Measurements from ENCODE around the gene SLC23A2. TPM values are rescaled to one million over a fixed set of nuclear protein-coding genes. Genes with fewer than 3 reads are reported as not detected.
"Not testable (repeated sequence)": the region's sequence is repeated elsewhere in the genome, so short reads cannot be mapped to it uniquely, and the experiment has no call there.

The SLC23A2 gene
- total RNA-seq, 1 donor from 2014 or later, result 27.1 TPM

- Mint-ChIP-seq H3K27ac (ENCODE audit: unreplicated experiment) (no peak overlapping the region), H3K4me1 (no peaks in the 10 kb centered on the region), H3K4me3 (no peak overlapping the region), H3K27me3 (ENCODE audit: low read depth) (no peaks in the 10 kb centered on the region), H3K9me3 (no peaks in the 10 kb centered on the region), H3K36me3 (ENCODE audit: low read depth) (peaks cover 9% of the 10 kb centered on the region)
- TF ChIP-seq, protein P1, sequence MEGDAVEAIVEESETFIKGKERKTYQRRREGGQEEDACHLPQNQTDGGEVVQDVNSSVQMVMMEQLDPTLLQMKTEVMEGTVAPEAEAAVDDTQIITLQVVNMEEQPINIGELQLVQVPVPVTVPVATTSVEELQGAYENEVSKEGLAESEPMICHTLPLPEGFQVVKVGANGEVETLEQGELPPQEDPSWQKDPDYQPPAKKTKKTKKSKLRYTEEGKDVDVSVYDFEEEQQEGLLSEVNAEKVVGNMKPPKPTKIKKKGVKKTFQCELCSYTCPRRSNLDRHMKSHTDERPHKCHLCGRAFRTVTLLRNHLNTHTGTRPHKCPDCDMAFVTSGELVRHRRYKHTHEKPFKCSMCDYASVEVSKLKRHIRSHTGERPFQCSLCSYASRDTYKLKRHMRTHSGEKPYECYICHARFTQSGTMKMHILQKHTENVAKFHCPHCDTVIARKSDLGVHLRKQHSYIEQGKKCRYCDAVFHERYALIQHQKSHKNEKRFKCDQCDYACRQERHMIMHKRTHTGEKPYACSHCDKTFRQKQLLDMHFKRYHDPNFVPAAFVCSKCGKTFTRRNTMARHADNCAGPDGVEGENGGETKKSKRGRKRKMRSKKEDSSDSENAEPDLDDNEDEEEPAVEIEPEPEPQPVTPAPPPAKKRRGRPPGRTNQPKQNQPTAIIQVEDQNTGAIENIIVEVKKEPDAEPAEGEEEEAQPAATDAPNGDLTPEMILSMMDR (conservative IDR thresholded peaks at IDR 0.05), result no peak
- no peak for DNase-seq (ENCODE audit: low read depth, low spot score)
Observed at GRCh38 chr20:4854561-4854901, 146.8 kb downstream of the SLC23A2 start.

DNA sequence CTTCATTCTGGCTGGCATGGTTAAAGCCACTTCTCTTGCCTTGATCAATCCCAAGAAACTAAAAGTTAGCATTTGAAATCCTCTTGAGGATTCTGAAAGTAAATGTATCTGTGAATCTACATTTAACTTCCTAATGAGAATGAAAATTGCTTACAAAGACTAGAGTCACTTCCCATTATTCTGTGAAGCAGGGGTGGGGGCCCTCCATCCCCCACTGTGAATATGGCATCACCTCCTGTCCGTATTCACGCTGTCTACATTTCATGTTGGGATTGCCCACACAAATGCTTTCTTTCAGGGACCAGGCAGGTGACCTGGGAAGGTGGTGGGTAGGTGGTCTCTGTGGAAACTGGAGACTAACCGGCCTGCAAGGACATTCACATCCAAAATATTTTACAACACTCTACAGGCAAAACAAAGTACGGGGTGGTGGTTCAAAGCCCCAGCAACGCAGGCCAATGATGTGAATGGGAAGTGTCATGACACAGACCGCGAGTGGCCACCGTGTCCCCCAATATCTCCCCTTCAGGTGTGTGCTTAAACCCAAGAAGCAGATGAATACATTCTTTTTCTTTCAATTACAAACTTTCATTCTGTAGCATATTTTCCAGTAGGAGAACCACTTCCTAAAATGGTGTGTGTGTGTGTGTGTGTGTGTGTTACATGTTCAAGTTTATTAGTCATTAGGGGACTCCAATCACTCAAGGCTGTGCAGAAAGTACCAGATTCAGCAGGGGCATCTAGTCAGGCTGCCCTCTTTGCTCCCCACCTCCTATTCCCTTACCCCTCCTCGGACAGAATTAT lies 147.4 kb downstream of the SLC23A2 start:
- Mint-ChIP-seq H3K27me3 (ENCODE audit: low read depth) (no peaks in the 10 kb centered on the region), H3K27ac (ENCODE audit: unreplicated experiment) (no peak overlapping the region), H3K4me3 (no peak overlapping the region), H3K9me3 (no peaks in the 10 kb centered on the region), H3K36me3 (ENCODE audit: low read depth) (peaks cover 9% of the 10 kb centered on the region), H3K4me1 (no peaks in the 10 kb centered on the region)
- DNase-seq (ENCODE audit: low read depth, low spot score), result no peak
- TF ChIP-seq, protein P1 (conservative IDR thresholded peaks at IDR 0.05), result no peak

GRCh38 chr20:4853004-4853403 lies 148.3 kb downstream of the SLC23A2 start:
- Mint-ChIP-seq H3K27ac (ENCODE audit: unreplicated experiment) (no peak overlapping the region), H3K36me3 (ENCODE audit: low read depth) (peaks cover 3% of the 10 kb centered on the region), H3K4me3 (no peak overlapping the region), H3K9me3 (no peaks in the 10 kb centered on the region), H3K4me1 (no peaks in the 10 kb centered on the region), H3K27me3 (ENCODE audit: low read depth) (no peaks in the 10 kb centered on the region)
- no peak for DNase-seq (ENCODE audit: low read depth, low spot score)
- TF ChIP-seq, protein P1 (conservative IDR thresholded peaks at IDR 0.05), result no peak

GRCh38 chr20:4850960-4851359 lies 150.3 kb downstream of the SLC23A2 start:
- Mint-ChIP-seq H3K4me3 (no peak overlapping the region), H3K27ac (ENCODE audit: unreplicated experiment) (no peak overlapping the region), H3K27me3 (ENCODE audit: low read depth) (no peaks in the 10 kb centered on the region), H3K36me3 (ENCODE audit: low read depth) (no peaks in the 10 kb centered on the region), H3K4me1 (no peaks in the 10 kb centered on the region), H3K9me3 (no peaks in the 10 kb centered on the region)
- DNase-seq (ENCODE audit: low read depth, low spot score), result no peak
- TF ChIP-seq, protein P1 (conservative IDR thresholded peaks at IDR 0.05), result no peak

DNA sequence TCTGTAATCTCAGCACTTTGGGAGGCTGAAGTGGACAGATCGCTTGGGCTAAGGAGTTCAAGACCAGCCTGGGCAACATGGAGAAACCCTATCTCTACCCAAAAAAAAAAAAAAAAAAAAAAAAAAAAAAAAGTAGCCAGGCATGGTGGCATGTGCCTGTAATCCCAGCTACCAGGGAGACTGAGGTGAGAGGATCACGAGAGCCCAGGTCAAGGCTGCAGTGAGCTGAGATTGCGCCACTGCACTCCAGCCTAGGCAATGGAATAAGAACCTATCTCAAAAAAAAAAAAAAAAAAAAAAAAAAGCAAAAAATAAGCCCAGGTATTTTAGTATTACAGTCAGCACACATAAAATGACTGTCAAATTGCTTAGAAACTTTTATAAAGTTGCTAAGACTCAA lies 152.5 kb downstream of the SLC23A2 start:
- DNase-seq (ENCODE audit: low read depth, low spot score); H3K9me3 Mint-ChIP-seq; H3K4me3 Mint-ChIP-seq; H3K27me3 Mint-ChIP-seq (ENCODE audit: low read depth); H3K36me3 Mint-ChIP-seq (ENCODE audit: low read depth); H3K27ac Mint-ChIP-seq (ENCODE audit: unreplicated experiment); H3K4me1 Mint-ChIP-seq: not testable (repeated sequence)

DNA sequence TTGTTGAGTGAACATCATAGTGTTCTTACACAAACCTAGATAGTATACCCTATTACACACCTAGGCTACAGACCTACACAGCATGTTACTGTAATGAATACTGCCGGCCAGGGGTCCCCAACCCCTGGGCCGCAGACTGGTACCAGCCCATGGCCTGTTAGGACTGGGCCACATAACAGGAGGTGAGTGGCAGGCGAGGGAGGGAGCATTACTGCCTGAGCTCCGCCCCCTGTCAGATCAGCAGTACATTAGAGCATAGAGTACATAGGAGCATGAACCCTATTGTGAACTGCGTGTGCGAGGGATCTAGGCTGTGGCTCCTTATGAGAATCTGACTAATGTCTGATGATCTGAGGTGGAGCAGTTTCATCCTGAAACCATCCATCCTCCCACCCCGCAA lies 153.3 kb downstream of the SLC23A2 start:
- no peaks in the 10 kb centered on the region for H3K36me3 Mint-ChIP-seq (ENCODE audit: low read depth)
- no peak overlapping the region for H3K27ac Mint-ChIP-seq (ENCODE audit: unreplicated experiment)
- no peaks in the 10 kb centered on the region for H3K4me1 Mint-ChIP-seq
- no peaks in the 10 kb centered on the region for H3K27me3 Mint-ChIP-seq (ENCODE audit: low read depth)
- no peaks in the 10 kb centered on the region for H3K9me3 Mint-ChIP-seq
- DNase-seq (ENCODE audit: low read depth, low spot score), result no peak
- TF ChIP-seq, protein P1 (conservative IDR thresholded peaks at IDR 0.05), result no peak
- no peak overlapping the region for H3K4me3 Mint-ChIP-seq

Measured in neural crest cell (in vitro differentiated cells).